ENCODE results near the gene ST6GALNAC2.
"Not testable (repeated sequence)": the region's sequence is repeated elsewhere in the genome, so short reads cannot be mapped to it uniquely, and the experiment has no call there.

Gene ST6GALNAC2

GRCh38 chr17:76566988-76567431, 18.6 kb downstream of the ST6GALNAC2 start:
- no peak for TF ChIP-seq CTCF (IDR thresholded peaks at IDR 0.05; ENCODE audit: extremely low read depth, insufficient read depth, missing control alignments)
- in situ Hi-C loops (cut with MboI; ENCODE audit: low pct_unique_long_range_greater_than_20kb, low sequenced_read_pairs, unreplicated experiment), result no loop called here
- no peak for DNase-seq (ENCODE audit: low spot score)

GRCh38 chr17:76566613-76566943, 19.1 kb downstream of the ST6GALNAC2 start:
- in situ Hi-C loops (cut with MboI; ENCODE audit: low pct_unique_long_range_greater_than_20kb, low sequenced_read_pairs, unreplicated experiment), result no loop called here
- no peak for TF ChIP-seq CTCF (IDR thresholded peaks at IDR 0.05; ENCODE audit: extremely low read depth, insufficient read depth, missing control alignments)

GRCh38 chr17:76565728-76566612, 19.7 kb downstream of the ST6GALNAC2 start:
- no peak for DNase-seq (ENCODE audit: low spot score)
- in situ Hi-C loops (cut with MboI; ENCODE audit: low pct_unique_long_range_greater_than_20kb, low sequenced_read_pairs, unreplicated experiment), result no loop called here
- no peak for TF ChIP-seq CTCF (IDR thresholded peaks at IDR 0.05; ENCODE audit: extremely low read depth, insufficient read depth, missing control alignments)

More at GRCh38 chr17:76566613-76566943, 19.1 kb downstream of the ST6GALNAC2 start:
- DNase-seq (ENCODE audit: low spot score), result no peak

GRCh38 chr17:76564991-76565727, 20.5 kb downstream of the ST6GALNAC2 start:
- in situ Hi-C loops (cut with MboI; ENCODE audit: low pct_unique_long_range_greater_than_20kb, low sequenced_read_pairs, unreplicated experiment), result not testable (repeated sequence)

GRCh38 chr17:76563359-76563758, 22.3 kb downstream of the ST6GALNAC2 start:
- DNase-seq (ENCODE audit: low spot score); in situ Hi-C loops (cut with MboI; ENCODE audit: low pct_unique_long_range_greater_than_20kb, low sequenced_read_pairs, unreplicated experiment): not testable (repeated sequence)

More at GRCh38 chr17:76564991-76565727, 20.5 kb downstream of the ST6GALNAC2 start:
- DNase-seq (ENCODE audit: low spot score), result not testable (repeated sequence)

- in situ Hi-C loops (cut with MboI; ENCODE audit: low pct_unique_long_range_greater_than_20kb, low sequenced_read_pairs, unreplicated experiment), result no loop called here
- no peak for TF ChIP-seq CTCF (IDR thresholded peaks at IDR 0.05; ENCODE audit: extremely low read depth, insufficient read depth, missing control alignments)
- no peak for DNase-seq (ENCODE audit: low spot score)
Observed at GRCh38 chr17:76562734-76563148, 22.9 kb downstream of the ST6GALNAC2 start.

GRCh38 chr17:76561799-76562268, 23.8 kb downstream of the ST6GALNAC2 start:
- no peak for TF ChIP-seq CTCF (IDR thresholded peaks at IDR 0.05; ENCODE audit: extremely low read depth, insufficient read depth, missing control alignments)
- no peak for DNase-seq (ENCODE audit: low spot score)
- in situ Hi-C loops (cut with MboI; ENCODE audit: low pct_unique_long_range_greater_than_20kb, low sequenced_read_pairs, unreplicated experiment), result no loop called here
